ENCODE data around the gene TMEM39B. TPM values are rescaled to one million over a fixed set of nuclear protein-coding genes. Genes with fewer than 3 reads are reported as not detected.

The TMEM39B gene
- total and polyA plus RNA-seq, 2 donors (not counting 1 experiment from before 2014, with no cell fraction given) = 30.9 to 32.3 TPM

DNA sequence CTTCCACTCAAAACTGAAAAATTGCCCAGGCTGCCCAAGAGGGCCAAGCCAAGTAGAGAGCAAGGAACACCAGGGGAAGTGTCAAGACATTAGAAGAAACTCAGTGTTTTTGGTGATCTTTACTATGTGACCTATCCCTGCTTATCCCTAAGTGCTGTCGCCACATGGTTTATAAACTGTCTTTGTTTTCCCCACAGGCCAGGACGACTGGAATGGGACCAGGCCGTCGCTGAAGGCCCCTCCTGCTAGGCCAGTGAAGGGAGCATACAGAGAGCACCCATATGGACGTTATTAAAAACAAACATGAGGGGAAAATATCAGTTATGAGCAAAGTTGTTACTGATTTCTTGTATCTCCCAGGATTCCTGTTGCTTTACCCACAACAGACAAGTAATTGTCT lies 30.4 kb upstream of the TMEM39B start:
- Histone ChIP-seq H3K4me3 (ENCODE audit: control extremely low read depth in 1 of 5, extremely low read depth in 1 of 5, insufficient read depth in 1 of 5, low read depth in 2 of 5, low read length in 4 of 5) (no peak overlapping the region), H3K9me3 (ENCODE audit: control extremely low read depth in 1 of 3, control insufficient read depth in 2 of 3, insufficient read depth in 1 of 3, low read length in 2 of 3) (no peaks in the 10 kb centered on the region), H3K79me2 (ENCODE audit: control insufficient read depth, insufficient read depth, low read length) (no peaks in the 10 kb centered on the region), H3K36me3 (replicated peaks in 1 of 2; ENCODE audit: control extremely low read depth in 1 of 2, control insufficient read depth in 1 of 2, extremely low read depth in 1 of 2, insufficient read depth in 2 of 2, low read length in 1 of 2) (peaks cover 14 to 57% of the 10 kb centered on the region in 2 experiments), H3K27ac (ENCODE audit: low read length in 2 of 2) (no peak overlapping the region), H3K4me2 (replicated peaks; ENCODE audit: low read depth, low read length, poor library complexity, severe bottlenecking) (no peak overlapping the region), H4K20me1 (ENCODE audit: control insufficient read depth, insufficient read depth, low read length, poor library complexity, severe bottlenecking) (peaks cover 13% of the 10 kb centered on the region), H3K27me3 (replicated peaks in 1 of 4; ENCODE audit: control extremely low read depth in 1 of 4, control insufficient read depth in 3 of 4, insufficient read depth in 4 of 4, low read length in 3 of 4) (no peaks in the 10 kb centered on the region), H3K4me1 (ENCODE audit: control insufficient read depth in 2 of 2, insufficient read depth in 2 of 2, low read length in 2 of 2) (no peaks in the 10 kb centered on the region), H2AFZ (ENCODE audit: insufficient read depth, low read depth, low read length, poor library complexity, severe bottlenecking) (no peak overlapping the region), H3K9ac (ENCODE audit: low read length) (no peak overlapping the region)
- no peaks in the 10 kb centered on the region for H3K4me1 Mint-ChIP-seq
- H3K27me3 Mint-ChIP-seq = no peaks in the 10 kb centered on the region
- ATAC-seq (ENCODE audit: low read depth) (no peak), DNase-seq (no peak)
- H3K4me3 Mint-ChIP-seq = no peak overlapping the region
- 93% methylated on average over 2 of the region's 5 CpGs for WGBS (ENCODE audit: insufficient coverage)
- POLR2A ChIA-PET = no interaction called here
- TF ChIP-seq, protein P1, sequence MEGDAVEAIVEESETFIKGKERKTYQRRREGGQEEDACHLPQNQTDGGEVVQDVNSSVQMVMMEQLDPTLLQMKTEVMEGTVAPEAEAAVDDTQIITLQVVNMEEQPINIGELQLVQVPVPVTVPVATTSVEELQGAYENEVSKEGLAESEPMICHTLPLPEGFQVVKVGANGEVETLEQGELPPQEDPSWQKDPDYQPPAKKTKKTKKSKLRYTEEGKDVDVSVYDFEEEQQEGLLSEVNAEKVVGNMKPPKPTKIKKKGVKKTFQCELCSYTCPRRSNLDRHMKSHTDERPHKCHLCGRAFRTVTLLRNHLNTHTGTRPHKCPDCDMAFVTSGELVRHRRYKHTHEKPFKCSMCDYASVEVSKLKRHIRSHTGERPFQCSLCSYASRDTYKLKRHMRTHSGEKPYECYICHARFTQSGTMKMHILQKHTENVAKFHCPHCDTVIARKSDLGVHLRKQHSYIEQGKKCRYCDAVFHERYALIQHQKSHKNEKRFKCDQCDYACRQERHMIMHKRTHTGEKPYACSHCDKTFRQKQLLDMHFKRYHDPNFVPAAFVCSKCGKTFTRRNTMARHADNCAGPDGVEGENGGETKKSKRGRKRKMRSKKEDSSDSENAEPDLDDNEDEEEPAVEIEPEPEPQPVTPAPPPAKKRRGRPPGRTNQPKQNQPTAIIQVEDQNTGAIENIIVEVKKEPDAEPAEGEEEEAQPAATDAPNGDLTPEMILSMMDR (IDR thresholded peaks at IDR 0.05) = no peak
- TF ChIP-seq EZH2 (IDR thresholded peaks at IDR 0.05; ENCODE audit: borderline replicate concordance, insufficient read depth, low read depth, low read length, poor library complexity, severe bottlenecking) = no peak
- CTCF ChIA-PET = no interaction called here
- intact Hi-C loops (cut with micrococcal nuclease) = no loop called here
- H3K27ac Mint-ChIP-seq = no peak overlapping the region
- H3K9me3 Mint-ChIP-seq (ENCODE audit: insufficient read depth) = no peaks in the 10 kb centered on the region

DNA sequence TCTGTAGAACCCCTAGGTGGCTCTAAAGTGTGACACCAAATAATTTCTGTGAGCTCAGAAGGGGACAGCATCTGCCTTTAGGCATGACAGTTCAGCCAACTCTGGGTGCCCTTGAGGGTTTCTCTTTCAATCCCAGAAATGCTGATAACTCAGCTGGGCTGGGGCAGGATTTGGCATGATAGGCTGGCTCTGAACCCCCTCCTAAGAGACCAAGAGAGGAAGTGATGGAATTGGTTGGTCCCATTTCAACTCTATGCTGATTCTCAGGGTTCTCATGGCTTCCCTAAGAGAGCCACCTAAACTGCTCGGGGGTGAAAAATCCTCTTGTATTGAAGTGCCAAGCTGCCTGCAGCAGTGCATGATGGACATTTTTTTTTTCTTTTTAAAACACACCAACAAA lies 28.5 kb upstream of the TMEM39B start:
- ChIA-PET POLR2A (no interaction called here), CTCF (interaction anchor here (0.8 to 1.5 kb wide), 2 partner anchors 9 to 40 kb away, joined by 3 to 4 read pairs; no protein-coding TSS in a partner anchor)
- no peak overlapping the region for H3K9ac ChIP-seq (ENCODE audit: low read length)
- Mint-ChIP-seq H3K27ac (no peak overlapping the region), H3K9me3 (ENCODE audit: insufficient read depth) (no peaks in the 10 kb centered on the region), H3K4me3 (no peak overlapping the region), H3K27me3 (no peaks in the 10 kb centered on the region), H3K4me1 (no peaks in the 10 kb centered on the region)
- intact Hi-C loops (cut with micrococcal nuclease) = no loop called here
- H3K36me3 ChIP-seq (replicated peaks in 1 of 2; ENCODE audit: control extremely low read depth in 1 of 2, control insufficient read depth in 1 of 2, extremely low read depth in 1 of 2, insufficient read depth in 2 of 2, low read length in 1 of 2) = peaks cover 14 to 55% of the 10 kb centered on the region in 2 experiments
- ATAC-seq (ENCODE audit: low read depth) (no peak), DNase-seq (no peak)
- H3K4me1 ChIP-seq (ENCODE audit: control insufficient read depth in 2 of 2, insufficient read depth in 2 of 2, low read length in 2 of 2) = no peaks in the 10 kb centered on the region
- peaks cover 6% of the 10 kb centered on the region for H4K20me1 ChIP-seq (ENCODE audit: control insufficient read depth, insufficient read depth, low read length, poor library complexity, severe bottlenecking)
- no peaks in the 10 kb centered on the region for H3K27me3 ChIP-seq (replicated peaks in 1 of 4; ENCODE audit: control extremely low read depth in 1 of 4, control insufficient read depth in 3 of 4, insufficient read depth in 4 of 4, low read length in 3 of 4)
- no peaks in the 10 kb centered on the region for H3K9me3 ChIP-seq (ENCODE audit: control extremely low read depth in 1 of 3, control insufficient read depth in 2 of 3, insufficient read depth in 1 of 3, low read length in 2 of 3)
- no peak overlapping the region for H3K27ac ChIP-seq (ENCODE audit: low read length in 2 of 2)
- no peak overlapping the region for H3K4me2 ChIP-seq (replicated peaks; ENCODE audit: low read depth, low read length, poor library complexity, severe bottlenecking)
- no peaks in the 10 kb centered on the region for H3K79me2 ChIP-seq (ENCODE audit: control insufficient read depth, insufficient read depth, low read length)
- WGBS (ENCODE audit: insufficient coverage) = no CpG with 5 or more reads among the region's 1 CpG
- no peak for TF ChIP-seq EZH2 (IDR thresholded peaks at IDR 0.05; ENCODE audit: borderline replicate concordance, insufficient read depth, low read depth, low read length, poor library complexity, severe bottlenecking)
- no peak overlapping the region for H3K4me3 ChIP-seq (ENCODE audit: control extremely low read depth in 1 of 5, extremely low read depth in 1 of 5, insufficient read depth in 1 of 5, low read depth in 2 of 5, low read length in 4 of 5)
- H2AFZ ChIP-seq (ENCODE audit: insufficient read depth, low read depth, low read length, poor library complexity, severe bottlenecking) = no peak overlapping the region

Measured in B cell (primary cell).